Glutamatergic neuron (in vitro differentiated cells): Measurements from ENCODE around the gene BAX. TPM values are rescaled to one million over a fixed set of nuclear protein-coding genes. Genes with fewer than 3 reads are reported as not detected.

Source experiments
- DNase-seq: peaks from one replicate; pipeline ENCODE4 v3.0.0; 2022
- H3K27ac Mint-ChIP-seq: one replicate; pipeline ENCODE4 v1.8.0; 2020; ENCODE audit warnings: mild to moderate bottlenecking, mixed read lengths, inconsistent platforms; ENCODE audit not compliant: unreplicated experiment
- H3K27me3 Mint-ChIP-seq: one replicate; pipeline ENCODE4 v1.8.0; 2020; ENCODE audit warnings: mild to moderate bottlenecking, moderate library complexity, mixed read lengths, inconsistent platforms; ENCODE audit not compliant: unreplicated experiment
- H3K36me3 Mint-ChIP-seq: one replicate; pipeline ENCODE4 v1.8.0; 2020; ENCODE audit warnings: mild to moderate bottlenecking, mixed read lengths, inconsistent platforms; ENCODE audit not compliant: unreplicated experiment
- H3K4me1 Mint-ChIP-seq: one replicate; pipeline ENCODE4 v1.8.0; 2020; ENCODE audit warnings: mild to moderate bottlenecking, low read depth, mixed read lengths, inconsistent platforms; ENCODE audit not compliant: unreplicated experiment
- H3K4me3 Mint-ChIP-seq: one replicate; pipeline ENCODE4 v1.8.0; 2020; ENCODE audit warnings: mild to moderate bottlenecking, mixed read lengths, inconsistent platforms; ENCODE audit not compliant: unreplicated experiment
- H3K9me3 Mint-ChIP-seq: one replicate; pipeline ENCODE4 v1.8.0; 2020; ENCODE audit warnings: mild to moderate bottlenecking, moderate library complexity, mixed read lengths, inconsistent platforms; ENCODE audit not compliant: unreplicated experiment
- CTCF ChIP-seq: fragments of 200-600 bp; sonication (generic); IDR thresholded peaks from one replicate; pipeline ENCODE4 v1.5.0; 2021; ENCODE audit not compliant: partially characterized antibody, unreplicated experiment
- total RNA-seq: library from RNA; stranded (reverse); fragmentation: NEBNext Ultra II Directional; extraction: Animal tissue kit (Norgen Biotek cat#: 25700); gene quantifications from one replicate; pipeline ENCODE4 v1.2.1, GENCODE V29; 2021; ENCODE audit not compliant: unreplicated experiment

BAX gene
- total RNA-seq, 1 donor from 2014 or later: 87.7 TPM

DNA sequence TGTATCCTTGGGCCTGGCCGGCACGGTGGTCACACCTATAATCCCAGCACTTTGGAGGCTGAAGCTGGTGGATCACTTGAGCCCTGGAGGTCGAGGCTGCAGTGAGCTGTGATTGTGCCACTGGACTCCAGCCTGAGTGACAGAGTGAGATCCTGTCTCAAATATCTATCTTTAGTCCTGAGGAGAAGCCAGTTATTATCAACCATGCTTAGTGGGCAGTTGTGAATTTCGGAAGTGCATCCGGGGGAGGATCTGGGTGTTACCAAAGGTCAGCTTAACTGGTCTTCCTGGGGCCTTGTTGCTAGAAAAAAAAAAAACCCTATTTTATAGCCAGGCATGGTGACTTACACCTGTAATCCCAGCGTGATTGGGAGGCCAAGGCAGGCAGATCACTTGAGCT, 11.6 kb upstream of the BAX start:
- no peaks in the 10 kb centered on the region for H3K4me1 Mint-ChIP-seq

GRCh38 chr19:48945415-48945814, 9.3 kb upstream of the BAX start:
- Mint-ChIP-seq H3K4me3 (no peak overlapping the region), H3K9me3 (peaks cover 6% of the 10 kb centered on the region), H3K4me1 (peaks cover 5% of the 10 kb centered on the region), H3K36me3 (no peaks in the 10 kb centered on the region), H3K27ac (no peak overlapping the region), H3K27me3 (peaks cover 8% of the 10 kb centered on the region)
- no peak for DNase-seq
- no peak for TF ChIP-seq CTCF

More for the DNA sequence above, 11.6 kb upstream of the BAX start:
- no peak for DNase-seq
- Mint-ChIP-seq H3K27me3 (peaks cover 5% of the 10 kb centered on the region), H3K4me3 (no peak overlapping the region), H3K36me3 (no peaks in the 10 kb centered on the region), H3K9me3 (peaks cover 5% of the 10 kb centered on the region), H3K27ac (no peak overlapping the region)
- TF ChIP-seq CTCF: no peak

DNA sequence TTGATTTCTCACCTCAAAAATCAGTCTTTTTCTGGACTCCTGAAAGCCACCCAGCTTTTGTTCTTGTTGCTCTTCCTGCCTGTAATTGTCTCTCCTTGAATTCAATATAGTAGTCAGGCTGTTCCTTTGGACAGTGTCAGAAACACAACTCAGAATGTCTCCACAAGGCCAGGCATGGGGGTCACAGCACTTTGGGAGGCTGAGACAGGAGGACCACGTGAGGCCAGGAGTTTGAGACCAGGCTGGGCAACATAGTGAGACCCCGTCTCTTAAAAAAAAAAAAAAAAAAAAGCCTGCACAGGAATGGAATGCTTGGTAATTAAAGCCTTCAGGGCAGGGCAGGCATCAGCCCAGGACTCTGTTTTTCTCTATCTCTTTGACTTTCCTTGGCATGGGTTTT, 8.9 kb upstream of the BAX start:
- H3K4me3 Mint-ChIP-seq: no peak overlapping the region
- H3K9me3 Mint-ChIP-seq: peaks cover 6% of the 10 kb centered on the region
- peaks cover 5% of the 10 kb centered on the region for H3K4me1 Mint-ChIP-seq
- DNase-seq: no peak
- H3K36me3 Mint-ChIP-seq: no peaks in the 10 kb centered on the region
- H3K27me3 Mint-ChIP-seq: peaks cover 8% of the 10 kb centered on the region
- TF ChIP-seq CTCF: no peak
- H3K27ac Mint-ChIP-seq: no peak overlapping the region

GRCh38 chr19:48946463-48947257, 8.0 kb upstream of the BAX start:
- no peak overlapping the region for H3K27ac Mint-ChIP-seq
- peaks cover 5% of the 10 kb centered on the region for H3K4me1 Mint-ChIP-seq
- peaks cover 8% of the 10 kb centered on the region for H3K27me3 Mint-ChIP-seq
- H3K36me3 Mint-ChIP-seq: no peaks in the 10 kb centered on the region
- H3K9me3 Mint-ChIP-seq: peaks cover 6% of the 10 kb centered on the region
- TF ChIP-seq CTCF: no peak
- no peak for DNase-seq
- H3K4me3 Mint-ChIP-seq: no peak overlapping the region

DNA sequence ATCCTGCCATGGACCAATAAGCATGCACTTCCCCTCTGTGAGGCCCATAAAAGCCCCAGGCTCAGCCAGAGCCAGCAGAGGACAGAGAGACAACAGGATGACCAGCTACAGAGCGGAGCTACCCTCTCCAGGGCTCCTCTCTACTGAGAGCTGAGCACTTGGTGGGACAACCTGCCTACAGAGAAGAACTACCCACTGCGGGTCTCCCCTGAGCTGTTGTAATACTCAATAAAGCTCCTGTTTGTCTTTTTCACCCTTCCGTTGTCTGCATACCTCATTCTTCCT, 7.5 kb upstream of the BAX start:
- no peaks in the 10 kb centered on the region for H3K36me3 Mint-ChIP-seq
- H3K4me3 Mint-ChIP-seq: no peak overlapping the region
- no peak for DNase-seq
- H3K27me3 Mint-ChIP-seq: peaks cover 7% of the 10 kb centered on the region
- no peak overlapping the region for H3K27ac Mint-ChIP-seq
- peaks cover 5% of the 10 kb centered on the region for H3K4me1 Mint-ChIP-seq
- peaks cover 5% of the 10 kb centered on the region for H3K9me3 Mint-ChIP-seq
- no peak for TF ChIP-seq CTCF
